Immature natural killer cell (primary cell): ENCODE data around the gene IQCF5. TPM values are rescaled to one million over a fixed set of nuclear protein-coding genes. Genes with fewer than 3 reads are reported as not detected.
"Not testable (repeated sequence)": the region's sequence is repeated elsewhere in the genome, so short reads cannot be mapped to it uniquely, and the experiment has no call there.

Source experiments
- DNase-seq, 3 donors: peaks; one replicate each; pipeline ENCODE4 v3.0.0; 2022; ENCODE audit warnings: mixed read lengths in 1 of 3
- H3K27ac Mint-ChIP-seq, 6 donors: one replicate each; pipeline ENCODE4 v1.8.0; 2020; ENCODE audit warnings: mixed read lengths in 6 of 6, mild to moderate bottlenecking in 5 of 6, inconsistent platforms in 4 of 6, moderate library complexity in 3 of 6
- H3K27me3 Mint-ChIP-seq, 3 donors: one replicate each; pipeline ENCODE4 v1.8.0; 2020 to 2021; ENCODE audit warnings: low read depth in 3 of 3, mild to moderate bottlenecking in 3 of 3, mixed read lengths in 3 of 3, moderate library complexity in 3 of 3, inconsistent platforms in 1 of 3
- H3K36me3 Mint-ChIP-seq, 3 donors: one replicate each; pipeline ENCODE4 v1.8.0; 2020; ENCODE audit warnings: mixed read lengths in 3 of 3, inconsistent platforms in 2 of 3, mild to moderate bottlenecking in 2 of 3
- H3K4me1 Mint-ChIP-seq, 2 donors: one replicate each; pipeline ENCODE4 v1.8.0; 2020; ENCODE audit warnings: inconsistent platforms in 2 of 2, mild to moderate bottlenecking in 2 of 2, mixed read lengths in 2 of 2, moderate library complexity in 1 of 2
- H3K4me3 Mint-ChIP-seq, 5 donors: one replicate each; pipeline ENCODE4 v1.8.0; 2020; ENCODE audit warnings: mild to moderate bottlenecking in 5 of 5, mixed read lengths in 5 of 5, inconsistent platforms in 3 of 5, moderate library complexity in 3 of 5
- H3K9me3 Mint-ChIP-seq, 6 donors: one replicate each; pipeline ENCODE4 v1.8.0; 2020; ENCODE audit warnings: mild to moderate bottlenecking in 6 of 6, mixed read lengths in 6 of 6, inconsistent platforms in 4 of 6, moderate library complexity in 3 of 6
- polyA plus RNA-seq, 3 donors: library from polyadenylated mRNA; unstranded; fragments of 300-500 nt; fragmentation: Illumina TruSeq; gene quantifications; one replicate each; pipeline ENCODE4 v1.2.3, GENCODE V29; 2021

IQCF5 gene
- polyA plus RNA-seq, 3 donors from 2014 or later = not detected

DNA sequence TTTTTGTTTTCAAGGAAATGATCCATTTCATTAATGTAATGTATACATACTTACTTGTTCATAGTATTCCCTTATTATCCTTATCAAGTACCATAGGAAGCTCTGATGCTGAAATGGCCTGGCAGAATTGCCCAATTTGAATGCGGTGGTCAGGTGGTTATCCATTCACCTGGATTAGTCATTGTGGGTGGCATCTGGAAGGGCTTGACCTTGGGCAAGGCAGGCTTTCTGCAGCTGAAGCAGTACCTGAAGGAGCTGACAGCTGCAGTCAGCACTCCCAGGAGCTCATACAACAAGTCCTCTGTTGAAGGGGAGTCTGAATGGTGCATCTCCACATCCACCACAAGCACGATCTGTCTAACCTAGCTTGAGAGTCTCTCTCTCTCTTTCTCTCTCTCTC is 12.2 kb upstream of the IQCF5 start:
- DNase-seq = no peak
- Mint-ChIP-seq H3K36me3 (no peaks in the 10 kb centered on the region), H3K4me3 (no peak overlapping the region), H3K27ac (no peak overlapping the region), H3K9me3 (no peaks in the 10 kb centered on the region), H3K4me1 (peaks cover 2 to 9% of the 10 kb centered on the region in 2 donors), H3K27me3 (peaks cover 0 to 10% (median 4%) of the 10 kb centered on the region in 3 donors)

DNA sequence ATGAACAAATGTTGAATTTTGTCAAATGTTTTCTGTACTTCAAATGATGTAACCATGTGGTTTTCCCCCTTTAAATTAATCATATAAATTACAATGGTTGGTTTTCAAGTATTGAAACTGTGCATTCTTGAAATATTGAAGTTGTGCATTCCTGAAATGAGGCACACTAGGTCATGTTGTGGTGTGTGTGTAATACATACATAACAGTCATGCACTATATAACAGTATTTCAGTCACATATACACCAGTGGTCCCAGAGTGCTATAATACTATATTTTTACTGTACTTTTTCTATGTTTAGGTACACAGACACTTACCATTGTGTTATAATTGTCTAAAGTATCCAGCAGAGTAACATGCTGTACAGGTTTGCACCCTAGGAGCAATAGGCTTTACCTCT is 11.0 kb upstream of the IQCF5 start:
- H3K4me3 Mint-ChIP-seq = no peak overlapping the region
- peaks cover 0 to 3% of the 10 kb centered on the region in 2 donors for H3K4me1 Mint-ChIP-seq
- H3K9me3 Mint-ChIP-seq = no peaks in the 10 kb centered on the region
- H3K36me3 Mint-ChIP-seq = no peaks in the 10 kb centered on the region
- H3K27me3 Mint-ChIP-seq = peaks cover 0 to 11% (median 9%) of the 10 kb centered on the region in 3 donors
- H3K27ac Mint-ChIP-seq = no peak overlapping the region
- no peak for DNase-seq

- no peak overlapping the region for H3K27ac Mint-ChIP-seq
These were observed 4.5 kb upstream of the IQCF5 start for GRCh38 chr3:51879937-51880336.

DNA sequence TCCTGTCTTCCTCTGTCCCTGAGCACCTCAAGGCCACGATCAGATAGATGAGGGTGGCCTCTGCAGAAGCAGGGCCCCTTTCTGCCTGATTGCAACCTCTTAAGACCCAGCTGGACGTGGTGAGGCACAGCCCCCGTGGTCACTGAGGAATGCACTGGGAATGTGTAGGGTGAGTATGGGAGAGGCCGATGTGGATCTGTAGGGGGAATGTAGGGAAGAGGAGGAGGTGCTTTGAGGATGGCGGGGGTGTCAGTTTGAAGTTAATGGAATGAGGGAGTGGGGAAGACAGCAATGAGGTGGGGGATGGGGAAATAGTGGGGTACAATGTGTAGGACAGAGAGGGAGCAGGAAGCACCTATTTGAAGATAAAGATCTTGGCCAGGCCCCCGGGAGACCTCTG is 785 bp upstream of the IQCF5 start:
- Mint-ChIP-seq H3K36me3 (no peaks in the 10 kb centered on the region), H3K4me3 (no peak overlapping the region), H3K9me3 (no peaks in the 10 kb centered on the region), H3K27ac (no peak overlapping the region), H3K27me3 (peaks cover 5 to 12% (median 6%) of the 10 kb centered on the region in 3 donors), H3K4me1 (peaks cover 0 to 9% of the 10 kb centered on the region in 2 donors)
- DNase-seq = no peak

More at GRCh38 chr3:51879937-51880336, 4.5 kb upstream of the IQCF5 start:
- no peak for DNase-seq
- Mint-ChIP-seq H3K4me1 (peaks cover 0 to 5% of the 10 kb centered on the region in 2 donors), H3K27me3 (peaks cover 4 to 17% (median 9%) of the 10 kb centered on the region in 3 donors), H3K36me3 (no peaks in the 10 kb centered on the region), H3K4me3 (no peak overlapping the region), H3K9me3 (no peaks in the 10 kb centered on the region)

DNA sequence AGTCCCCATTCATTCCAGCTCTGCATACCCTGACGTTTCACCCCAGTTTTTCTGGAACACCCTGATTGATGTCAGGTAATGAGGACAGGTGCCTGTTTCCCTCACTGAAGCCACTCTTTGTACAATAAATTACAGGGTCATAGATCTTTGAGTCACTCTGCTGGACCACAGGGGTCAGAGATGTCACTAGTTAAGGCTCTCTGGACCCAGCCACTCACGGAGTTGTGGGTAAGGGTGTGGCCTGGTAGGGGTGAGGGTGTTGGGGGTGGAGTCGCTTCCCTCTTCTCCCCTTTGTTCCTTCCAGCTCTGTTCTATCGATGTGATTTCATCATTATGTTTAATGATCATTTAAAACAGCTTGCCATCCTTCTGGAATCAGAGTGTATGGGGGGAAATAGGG is 512 bp downstream of the IQCF5 start:
- Mint-ChIP-seq H3K27ac (no peak overlapping the region), H3K36me3 (no peaks in the 10 kb centered on the region)

GRCh38 chr3:51874411-51874810 is 990 bp downstream of the IQCF5 start:
- no peak for DNase-seq
- Mint-ChIP-seq H3K4me3 (no peak overlapping the region), H3K4me1 (peaks cover 0 to 9% of the 10 kb centered on the region in 2 donors), H3K36me3 (no peaks in the 10 kb centered on the region), H3K27ac (no peak overlapping the region), H3K27me3 (peaks cover 6 to 9% (median 7%) of the 10 kb centered on the region in 3 donors), H3K9me3 (no peaks in the 10 kb centered on the region)

More for the DNA sequence above, 512 bp downstream of the IQCF5 start:
- DNase-seq = no peak
- peaks cover 0 to 9% of the 10 kb centered on the region in 2 donors for H3K4me1 Mint-ChIP-seq
- peaks cover 3 to 9% (median 7%) of the 10 kb centered on the region in 3 donors for H3K27me3 Mint-ChIP-seq
- H3K4me3 Mint-ChIP-seq = no peak overlapping the region
- no peaks in the 10 kb centered on the region for H3K9me3 Mint-ChIP-seq

- no peak for DNase-seq
- Mint-ChIP-seq H3K9me3 (no peaks in the 10 kb centered on the region), H3K4me3 (no peak overlapping the region), H3K4me1 (peaks cover 0 to 9% of the 10 kb centered on the region in 2 donors), H3K27me3 (peaks cover 7 to 11% (median 9%) of the 10 kb centered on the region in 3 donors), H3K36me3 (no peaks in the 10 kb centered on the region), H3K27ac (no peak overlapping the region)
These were observed 1.5 kb downstream of the IQCF5 start for GRCh38 chr3:51873876-51874275.

GRCh38 chr3:51873253-51873766 is 2.1 kb downstream of the IQCF5 start:
- Mint-ChIP-seq H3K4me1 (peaks cover 0 to 9% of the 10 kb centered on the region in 2 donors), H3K36me3 (no peaks in the 10 kb centered on the region), H3K27ac (no peak overlapping the region), H3K9me3 (no peaks in the 10 kb centered on the region), H3K4me3 (no peak overlapping the region), H3K27me3 (peaks cover 5 to 11% (median 6%) of the 10 kb centered on the region in 3 donors)
- no peak for DNase-seq

DNA sequence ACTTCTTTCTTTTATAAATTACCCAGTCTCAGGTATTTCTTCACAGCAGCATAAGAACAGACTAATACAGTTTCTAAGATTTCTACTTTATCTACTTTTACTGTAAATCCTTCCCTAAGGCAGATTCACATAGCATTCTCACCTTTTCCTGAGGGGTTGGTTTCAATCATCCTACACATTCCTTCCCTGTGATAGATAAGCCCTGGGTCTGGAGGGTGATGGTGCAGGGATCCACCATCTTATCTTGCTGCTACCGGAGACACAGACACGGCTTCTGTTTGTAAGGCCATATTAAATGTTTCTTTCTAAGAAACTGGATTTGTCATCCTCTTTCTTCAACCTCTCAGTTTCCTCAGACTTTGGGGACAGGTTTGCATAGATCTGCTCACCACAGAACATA is 6.1 kb downstream of the IQCF5 start:
- no peaks in the 10 kb centered on the region for H3K36me3 Mint-ChIP-seq

GRCh38 chr3:51868896-51869295 is 6.5 kb downstream of the IQCF5 start:
- H3K4me3 Mint-ChIP-seq, H3K27ac Mint-ChIP-seq, H3K9me3 Mint-ChIP-seq, DNase-seq, H3K36me3 Mint-ChIP-seq, H3K4me1 Mint-ChIP-seq: not testable (repeated sequence)
- H3K27me3 Mint-ChIP-seq = peaks cover 0 to 14% (median 5%) of the 10 kb centered on the region in 3 donors

More for the DNA sequence above, 6.1 kb downstream of the IQCF5 start:
- no peak for DNase-seq
- H3K9me3 Mint-ChIP-seq = no peaks in the 10 kb centered on the region
- H3K27me3 Mint-ChIP-seq = peaks cover 0 to 14% (median 5%) of the 10 kb centered on the region in 3 donors
- H3K4me3 Mint-ChIP-seq = no peak overlapping the region
- H3K27ac Mint-ChIP-seq = no peak overlapping the region
- no peaks in the 10 kb centered on the region for H3K4me1 Mint-ChIP-seq

- Mint-ChIP-seq H3K27me3 (peaks cover 0 to 10% (median 2%) of the 10 kb centered on the region in 3 donors), H3K36me3 (no peaks in the 10 kb centered on the region), H3K27ac (no peak overlapping the region), H3K4me3 (no peak overlapping the region), H3K9me3 (no peaks in the 10 kb centered on the region), H3K4me1 (no peaks in the 10 kb centered on the region)
- DNase-seq = no peak
These were observed 12.5 kb downstream of the IQCF5 start for GRCh38 chr3:51862886-51863285.

- DNase-seq = no peak
- Mint-ChIP-seq H3K4me3 (no peak within 1 kb of the TSS), H3K4me1 (peaks cover 3 to 9% of the 10 kb centered on the region in 2 donors), H3K27ac (no peak within 1 kb of the TSS), H3K9me3 (peaks cover 0 to 5% (median 0%) of the 10 kb centered on the region in 6 donors), H3K36me3 (peaks cover 0 to 7% (median 0%) of the 10 kb centered on the region in 3 donors), H3K27me3 (peaks cover 0 to 10% (median 0%) of the 10 kb centered on the region in 3 donors)
These were observed 14.4 kb downstream of the IQCF5 start, which contains the start of gene IQCF2 for GRCh38 chr3:51860703-51861665. IQCF2 (plus strand) TSS chr3:51861615; CDS start chr3:51861667, 52 bp downstream.

- H3K36me3 Mint-ChIP-seq, DNase-seq, H3K27ac Mint-ChIP-seq, H3K4me1 Mint-ChIP-seq, H3K4me3 Mint-ChIP-seq, H3K27me3 Mint-ChIP-seq, H3K9me3 Mint-ChIP-seq: not testable (repeated sequence)
These were observed 20.0 kb downstream of the IQCF5 start for GRCh38 chr3:51855411-51855810.

DNA sequence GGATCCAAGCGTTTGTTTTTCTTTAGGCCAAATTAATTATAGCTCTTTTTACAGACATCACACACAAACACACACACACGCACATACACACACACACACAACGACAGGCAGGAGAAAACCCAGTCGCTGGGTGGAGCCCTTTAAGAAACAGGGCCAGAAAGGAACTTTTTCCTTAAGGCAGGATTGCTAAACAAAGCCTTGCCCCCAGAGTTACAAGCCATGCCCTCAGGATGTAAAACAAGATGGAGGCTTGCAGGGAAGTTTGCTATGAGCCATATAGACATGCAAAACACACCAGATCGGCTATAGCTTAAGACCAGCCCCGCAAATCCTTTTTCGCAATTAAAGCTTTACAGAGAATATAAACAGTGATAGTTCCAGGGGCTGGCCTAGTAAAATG is 30.3 kb downstream of the IQCF5 start:
- H3K4me1 Mint-ChIP-seq = no peaks in the 10 kb centered on the region
- no peak overlapping the region for H3K27ac Mint-ChIP-seq
- no peak overlapping the region for H3K4me3 Mint-ChIP-seq
- H3K9me3 Mint-ChIP-seq = peaks cover 1 to 17% (median 11%) of the 10 kb centered on the region in 6 donors
- DNase-seq = no peak
- H3K36me3 Mint-ChIP-seq = peaks cover 0 to 12% (median 0%) of the 10 kb centered on the region in 3 donors
- peaks cover 5 to 33% (median 5%) of the 10 kb centered on the region in 3 donors for H3K27me3 Mint-ChIP-seq
